ENCODE measurements around the gene DDX59. TPM values are rescaled to one million over a fixed set of nuclear protein-coding genes. Genes with fewer than 3 reads are reported as not detected.

The DDX59 gene
- total and polyA plus RNA-seq, 10 of the 15 experiments (the other 5 are each of a cell fraction or from before 2014, with no cell fraction given) = 17.3 to 42.1 (median 23.6) TPM

GRCh38 chr1:200669314-200670241 lies at the start of gene DDX59 (continued):
- TF ChIP-seq, protein P1, sequence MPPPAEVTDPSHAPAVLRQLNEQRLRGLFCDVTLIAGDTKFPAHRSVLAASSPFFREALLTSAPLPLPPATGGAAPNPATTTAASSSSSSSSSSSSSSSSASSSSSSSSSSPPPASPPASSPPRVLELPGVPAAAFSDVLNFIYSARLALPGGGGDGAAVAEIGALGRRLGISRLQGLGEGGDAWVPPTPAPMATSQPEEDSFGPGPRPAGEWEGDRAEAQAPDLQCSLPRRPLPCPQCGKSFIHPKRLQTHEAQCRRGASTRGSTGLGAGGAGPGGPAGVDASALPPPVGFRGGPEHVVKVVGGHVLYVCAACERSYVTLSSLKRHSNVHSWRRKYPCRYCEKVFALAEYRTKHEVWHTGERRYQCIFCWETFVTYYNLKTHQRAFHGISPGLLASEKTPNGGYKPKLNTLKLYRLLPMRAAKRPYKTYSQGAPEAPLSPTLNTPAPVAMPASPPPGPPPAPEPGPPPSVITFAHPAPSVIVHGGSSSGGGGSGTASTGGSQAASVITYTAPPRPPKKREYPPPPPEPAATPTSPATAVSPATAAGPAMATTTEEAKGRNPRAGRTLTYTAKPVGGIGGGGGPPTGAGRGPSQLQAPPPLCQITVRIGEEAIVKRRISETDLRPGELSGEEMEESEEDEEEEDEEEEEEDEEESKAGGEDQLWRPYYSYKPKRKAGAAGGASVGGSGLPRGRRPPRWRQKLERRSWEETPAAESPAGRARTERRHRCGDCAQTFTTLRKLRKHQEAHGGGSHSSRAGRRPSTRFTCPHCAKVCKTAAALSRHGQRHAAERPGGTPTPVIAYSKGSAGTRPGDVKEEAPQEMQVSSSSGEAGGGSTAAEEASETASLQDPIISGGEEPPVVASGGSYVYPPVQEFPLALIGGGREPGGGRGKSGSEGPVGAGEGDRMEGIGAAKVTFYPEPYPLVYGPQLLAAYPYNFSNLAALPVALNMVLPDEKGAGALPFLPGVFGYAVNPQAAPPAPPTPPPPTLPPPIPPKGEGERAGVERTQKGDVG (CRISPR knock-in tag; IDR thresholded peaks at IDR 0.05) = no peak
- TF ChIP-seq MXI1 (IDR thresholded peaks at IDR 0.05; ENCODE audit: low read depth, low read length) (peak; percentile 54), SUPT20H (IDR thresholded peaks at IDR 0.05; ENCODE audit: borderline replicate concordance, control insufficient read depth, low read depth, low read length) (no peak), ZNF274 (IDR thresholded peaks at IDR 0.05; ENCODE audit: insufficient read depth, insufficient read length) (no peak), NR2C1 (IDR thresholded peaks at IDR 0.05) (no peak), CBFB (IDR thresholded peaks at IDR 0.05; ENCODE audit: low read depth) (0 out of 2 replicates have a peak, but pooled peaks have one; percentile 2), FOXM1 (IDR thresholded peaks at IDR 0.05; ENCODE audit: low read depth, low read length) (no peak), BMI1 (IDR thresholded peaks at IDR 0.05; ENCODE audit: borderline replicate concordance) (no peak), BCL11A (IDR thresholded peaks at IDR 0.05; ENCODE audit: low read depth, low read length) (no peak), TBL1XR1 (IDR thresholded peaks at IDR 0.05; ENCODE audit: low read depth, low read length) (peak; percentile 68; the same call in 1 of the 2 replicates), SMAD1 (IDR thresholded peaks at IDR 0.05; ENCODE audit: low read depth, partially characterized antibody) (no peak), NFXL1 (IDR thresholded peaks at IDR 0.05; ENCODE audit: borderline replicate concordance) (no peak), EED (IDR thresholded peaks at IDR 0.05; ENCODE audit: low read depth) (peak; percentile 90), NR2F1 (conservative IDR thresholded peaks at IDR 0.05) (peak; percentile 83), ZNF592 (IDR thresholded peaks at IDR 0.05) (no peak), TAF1 (IDR thresholded peaks at IDR 0.05; ENCODE audit: borderline replicate concordance, low read depth, low read length) (peak; percentile 31; the same call in 1 of the 2 replicates), CEBPZ (IDR thresholded peaks at IDR 0.05; ENCODE audit: low read depth, low read length) (no peak)

Data from GM12878 (cell line).